Measurements from ENCODE around the gene LYZ.

LYZ gene

DNA sequence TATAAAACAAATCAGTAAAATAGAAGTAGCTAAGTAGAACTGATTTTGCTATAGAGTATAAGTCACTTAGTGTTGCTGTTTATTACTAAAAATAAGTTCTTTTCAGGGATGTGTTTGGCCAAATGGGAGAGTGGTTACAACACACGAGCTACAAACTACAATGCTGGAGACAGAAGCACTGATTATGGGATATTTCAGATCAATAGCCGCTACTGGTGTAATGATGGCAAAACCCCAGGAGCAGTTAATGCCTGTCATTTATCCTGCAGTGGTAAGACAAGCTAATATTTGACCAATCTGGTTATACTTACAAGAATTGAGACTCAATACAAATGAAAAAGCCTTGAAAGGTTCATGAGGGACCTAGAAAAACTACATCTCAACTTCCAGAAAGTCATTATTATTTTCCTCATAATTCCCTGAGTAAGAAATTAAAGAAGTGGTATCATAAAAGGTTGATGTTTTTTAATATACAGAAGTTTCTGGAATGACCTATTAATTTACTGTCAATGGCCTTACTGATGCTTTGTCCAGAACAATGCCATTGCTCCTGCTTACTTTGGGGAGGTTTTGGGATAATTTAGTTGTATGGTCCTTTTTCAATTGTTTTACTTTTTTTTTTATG, 1.9 kb downstream of the LYZ start:
- TF ChIP-seq, protein P1, sequence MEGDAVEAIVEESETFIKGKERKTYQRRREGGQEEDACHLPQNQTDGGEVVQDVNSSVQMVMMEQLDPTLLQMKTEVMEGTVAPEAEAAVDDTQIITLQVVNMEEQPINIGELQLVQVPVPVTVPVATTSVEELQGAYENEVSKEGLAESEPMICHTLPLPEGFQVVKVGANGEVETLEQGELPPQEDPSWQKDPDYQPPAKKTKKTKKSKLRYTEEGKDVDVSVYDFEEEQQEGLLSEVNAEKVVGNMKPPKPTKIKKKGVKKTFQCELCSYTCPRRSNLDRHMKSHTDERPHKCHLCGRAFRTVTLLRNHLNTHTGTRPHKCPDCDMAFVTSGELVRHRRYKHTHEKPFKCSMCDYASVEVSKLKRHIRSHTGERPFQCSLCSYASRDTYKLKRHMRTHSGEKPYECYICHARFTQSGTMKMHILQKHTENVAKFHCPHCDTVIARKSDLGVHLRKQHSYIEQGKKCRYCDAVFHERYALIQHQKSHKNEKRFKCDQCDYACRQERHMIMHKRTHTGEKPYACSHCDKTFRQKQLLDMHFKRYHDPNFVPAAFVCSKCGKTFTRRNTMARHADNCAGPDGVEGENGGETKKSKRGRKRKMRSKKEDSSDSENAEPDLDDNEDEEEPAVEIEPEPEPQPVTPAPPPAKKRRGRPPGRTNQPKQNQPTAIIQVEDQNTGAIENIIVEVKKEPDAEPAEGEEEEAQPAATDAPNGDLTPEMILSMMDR (IDR thresholded peaks at IDR 0.05; ENCODE audit: insufficient read depth, low read depth, low read length, missing control alignments): no peak
- no peak overlapping the region for H3K4me3 ChIP-seq (ENCODE audit: low read depth, low read length)

DNA sequence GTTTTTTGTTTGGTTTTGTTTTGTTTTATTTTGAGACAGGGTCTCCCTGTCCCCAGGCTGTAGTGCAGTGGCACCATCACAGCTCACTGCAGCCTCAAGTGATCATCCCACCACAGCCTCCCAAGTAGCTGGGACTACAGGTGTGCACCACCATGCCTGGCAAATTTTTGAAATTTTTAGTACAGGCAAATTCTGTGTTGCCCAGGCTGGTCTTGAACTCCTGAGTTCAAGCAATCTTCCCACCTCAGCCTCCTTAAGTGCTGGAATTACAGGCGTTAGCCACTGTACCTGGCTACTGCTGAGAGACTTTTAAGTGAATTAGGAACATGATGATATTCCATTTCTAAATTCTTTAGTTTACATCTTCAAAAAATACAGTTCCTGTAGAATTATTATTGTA, 2.6 kb downstream of the LYZ start:
- no peak for DNase-seq (ENCODE audit: low read depth)
- TF ChIP-seq, protein P1 (IDR thresholded peaks at IDR 0.05; ENCODE audit: insufficient read depth, low read depth, low read length, missing control alignments): no peak
- H3K4me3 ChIP-seq (ENCODE audit: low read depth, low read length): no peak overlapping the region

More for the DNA sequence above, 1.9 kb downstream of the LYZ start:
- DNase-seq (ENCODE audit: low read depth): no peak

DNA sequence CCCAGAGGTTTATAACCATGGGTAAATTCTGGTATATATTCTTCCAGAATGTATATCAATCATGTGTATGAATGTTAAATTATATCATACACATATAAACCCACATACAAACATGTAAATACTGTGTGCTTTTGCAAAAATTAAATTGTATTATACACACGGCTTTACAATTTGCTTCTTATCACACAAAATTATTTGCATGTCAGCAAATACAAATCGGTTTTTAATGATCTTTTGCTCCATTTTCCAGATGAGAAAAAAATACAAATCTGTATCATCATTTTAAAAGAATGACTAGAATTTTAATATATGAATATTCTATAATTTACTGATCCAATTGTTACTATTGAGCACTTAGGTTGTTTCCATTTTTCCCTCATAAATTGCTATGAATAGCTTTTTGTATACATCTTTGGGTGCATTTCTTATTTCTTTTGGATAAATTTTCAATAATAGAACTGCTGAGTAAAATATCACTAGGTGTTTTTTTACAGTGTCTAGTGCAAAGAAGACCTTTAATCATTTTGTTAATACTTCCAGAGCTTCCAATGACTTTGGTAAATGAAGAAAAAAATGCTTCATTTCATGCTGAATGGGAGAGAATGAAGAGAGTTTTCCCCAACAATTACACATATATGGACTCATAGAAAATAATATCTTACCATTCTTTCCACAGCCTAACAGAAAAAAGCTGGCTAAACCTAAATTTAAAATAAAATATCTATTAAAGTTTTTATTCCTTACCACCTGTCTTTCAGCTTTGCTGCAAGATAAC, 3.5 kb downstream of the LYZ start:
- H3K4me3 ChIP-seq (ENCODE audit: low read depth, low read length): no peak overlapping the region
- no peak for DNase-seq (ENCODE audit: low read depth)
- TF ChIP-seq, protein P1 (IDR thresholded peaks at IDR 0.05; ENCODE audit: insufficient read depth, low read depth, low read length, missing control alignments): no peak

DNA sequence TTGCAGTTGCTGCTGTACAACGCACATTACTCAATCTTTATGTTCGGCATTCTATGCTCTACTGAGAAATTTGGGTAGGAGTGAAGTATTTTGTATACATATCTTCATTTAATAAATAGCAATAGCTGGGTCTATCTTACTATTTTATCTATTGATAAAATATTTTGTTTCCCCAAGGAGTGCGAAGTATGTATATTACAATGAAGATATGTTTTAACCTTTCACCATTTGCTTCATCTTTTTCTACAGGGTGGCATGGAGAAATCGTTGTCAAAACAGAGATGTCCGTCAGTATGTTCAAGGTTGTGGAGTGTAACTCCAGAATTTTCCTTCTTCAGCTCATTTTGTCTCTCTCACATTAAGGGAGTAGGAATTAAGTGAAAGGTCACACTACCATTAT, 4.7 kb downstream of the LYZ start:
- DNase-seq (ENCODE audit: low read depth): no peak
- TF ChIP-seq, protein P1 (IDR thresholded peaks at IDR 0.05; ENCODE audit: insufficient read depth, low read depth, low read length, missing control alignments): no peak
- H3K4me3 ChIP-seq (ENCODE audit: low read depth, low read length): no peak overlapping the region

DNA sequence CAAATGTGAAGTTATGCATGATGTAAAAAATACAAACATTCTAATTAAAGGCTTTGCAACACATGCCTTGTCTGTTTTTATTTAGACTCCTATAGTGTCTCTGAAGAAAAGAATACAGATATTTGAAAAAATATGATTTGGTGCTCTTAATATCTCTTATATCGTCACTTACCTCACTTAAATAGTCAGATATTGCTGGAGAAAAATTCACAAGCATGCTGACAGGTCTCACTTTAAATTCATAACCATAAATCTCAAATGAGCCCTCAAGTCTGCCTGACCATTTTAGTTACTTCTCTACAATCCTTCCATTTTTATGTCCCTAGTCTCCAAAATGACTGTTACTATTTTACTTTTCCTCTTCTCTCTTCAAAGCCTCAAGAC, 6.0 kb downstream of the LYZ start:
- H3K4me3 ChIP-seq (ENCODE audit: low read depth, low read length): no peak overlapping the region
- DNase-seq (ENCODE audit: low read depth): no peak
- TF ChIP-seq, protein P1 (IDR thresholded peaks at IDR 0.05; ENCODE audit: insufficient read depth, low read depth, low read length, missing control alignments): no peak

DNA sequence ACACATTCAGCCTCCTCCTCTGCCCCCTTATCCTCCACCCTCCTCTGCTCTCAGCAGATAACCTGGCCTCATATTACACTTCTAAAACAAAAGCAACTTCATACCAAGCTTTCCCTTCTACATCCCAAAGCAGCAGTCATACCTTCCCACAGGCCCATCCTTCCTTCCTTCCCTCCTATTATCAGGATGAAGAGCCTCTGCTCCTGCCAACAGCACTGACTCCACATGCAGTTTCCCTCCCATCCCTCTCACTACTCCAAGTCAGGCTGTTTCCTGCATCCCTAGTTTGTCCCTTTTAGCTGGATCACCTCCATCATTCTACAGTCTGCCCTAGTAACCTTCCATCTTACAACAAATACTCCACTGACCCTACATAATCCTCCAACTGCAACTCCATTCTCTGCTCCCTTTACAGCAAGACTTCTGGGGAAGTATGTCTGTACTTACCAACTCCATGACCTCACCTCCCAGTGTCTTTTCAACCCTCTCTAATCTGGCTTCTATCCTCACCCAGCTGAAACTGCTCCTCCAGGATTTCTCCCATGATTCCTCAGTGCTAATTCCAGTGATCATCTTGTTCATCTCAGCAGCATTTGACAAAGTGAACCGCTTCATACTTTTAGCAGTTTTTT, 6.5 kb downstream of the LYZ start:
- no peak overlapping the region for H3K4me3 ChIP-seq (ENCODE audit: low read depth, low read length)
- TF ChIP-seq, protein P1 (IDR thresholded peaks at IDR 0.05; ENCODE audit: insufficient read depth, low read depth, low read length, missing control alignments): no peak
- DNase-seq (ENCODE audit: low read depth): no peak

Data from GM12865 (cell line).